ENCODE results near the gene LDLRAD4.

Gene LDLRAD4

GRCh38 chr18:13394801-13395200 is 176.2 kb downstream of the LDLRAD4 start:
- no peak for DNase-seq

- no peak for DNase-seq
These were observed 177.0 kb downstream of the LDLRAD4 start for GRCh38 chr18:13395577-13395976.

GRCh38 chr18:13397504-13398163 is 179.1 kb downstream of the LDLRAD4 start:
- no peak for DNase-seq

- DNase-seq, result no peak
These were observed 180.1 kb downstream of the LDLRAD4 start for GRCh38 chr18:13398631-13399030.

GRCh38 chr18:13399511-13399910 is 181.0 kb downstream of the LDLRAD4 start:
- DNase-seq, result no peak

- DNase-seq, result no peak
These were observed 182.2 kb downstream of the LDLRAD4 start for GRCh38 chr18:13400636-13401315.

- DNase-seq, result no peak
These were observed 182.8 kb downstream of the LDLRAD4 start for GRCh38 chr18:13401404-13401803.

- no peak for DNase-seq
These were observed 183.3 kb downstream of the LDLRAD4 start for GRCh38 chr18:13401826-13402225.

GRCh38 chr18:13403786-13404549 is 185.4 kb downstream of the LDLRAD4 start:
- DNase-seq, result no peak

GRCh38 chr18:13405305-13406038 is 186.9 kb downstream of the LDLRAD4 start:
- no peak for DNase-seq

GRCh38 chr18:13406049-13406615 is 187.6 kb downstream of the LDLRAD4 start:
- DNase-seq, result no peak

GRCh38 chr18:13406736-13407135 is 188.2 kb downstream of the LDLRAD4 start:
- no peak for DNase-seq

GRCh38 chr18:13407484-13407883 is 188.9 kb downstream of the LDLRAD4 start:
- no peak for DNase-seq

- DNase-seq, result no peak
These were observed 190.5 kb downstream of the LDLRAD4 start for GRCh38 chr18:13409026-13409425.

GRCh38 chr18:13409997-13410396 is 191.4 kb downstream of the LDLRAD4 start:
- DNase-seq, result no peak

GRCh38 chr18:13410471-13410870 is 191.9 kb downstream of the LDLRAD4 start:
- DNase-seq, result no peak

- no peak for DNase-seq
These were observed 193.5 kb downstream of the LDLRAD4 start for GRCh38 chr18:13412017-13412416.

- DNase-seq, result no peak
These were observed 194.3 kb downstream of the LDLRAD4 start for GRCh38 chr18:13412901-13413300.

GRCh38 chr18:13414102-13414501 is 195.5 kb downstream of the LDLRAD4 start:
- DNase-seq, result no peak

- DNase-seq, result no peak
These were observed 196.0 kb downstream of the LDLRAD4 start for GRCh38 chr18:13414521-13414920.

GRCh38 chr18:13415736-13416135 is 197.2 kb downstream of the LDLRAD4 start:
- DNase-seq, result no peak

GRCh38 chr18:13416208-13416607 is 197.6 kb downstream of the LDLRAD4 start:
- DNase-seq, result no peak

GRCh38 chr18:13416848-13417247 is 198.3 kb downstream of the LDLRAD4 start:
- DNase-seq, result no peak

Measured in NCI-H1105 (cell line).